HCT116 (cell line): ENCODE data around the gene OR2G6. TPM values are rescaled to one million over a fixed set of nuclear protein-coding genes. Genes with fewer than 3 reads are reported as not detected.
"Not testable (repeated sequence)": the region's sequence is repeated elsewhere in the genome, so short reads cannot be mapped to it uniquely, and the experiment has no call there.

Source experiments
- ATAC-seq: fragments of 200-7000 bp; cut with Tn5 transposase; 2 replicates; pipeline ENCODE4 v1.9.1; 2020; ENCODE audit warnings: mild to moderate bottlenecking, moderate library complexity
- BruUV-seq: library from RNA; stranded (reverse); fragments of 400-500 nt; replicated peaks from 2 replicates; lab custom pipeline; 2021; lab: Mats Ljungman, UMichigan
- CTCF ChIA-PET: fragments of 300-600 bp; sonication (Branson Sonifier 250); formaldehyde crosslinking; loops from one replicate; lab custom pipeline; 2021; ENCODE audit warnings: antibody characterized with exemption; lab: Charles Lee
- POLR2A ChIA-PET: fragments of 300-600, 350-600 bp; sonication (Branson Sonifier 250); formaldehyde crosslinking; loops from one replicate; lab custom pipeline; 2021; ENCODE audit warnings: antibody characterized with exemption; lab: Charles Lee
- RAD21 ChIA-PET, 2 experiments: fragments of 300-600 bp; sonication (Branson Sonifier 250); formaldehyde crosslinking; loops; one replicate each; lab custom pipeline; 2023; ENCODE audit warnings: low total read pairs in 2 of 2; ENCODE audit not compliant: uncharacterized antibody in 2 of 2, unreplicated experiment in 2 of 2, low non-redundant PET in 1 of 2; lab: Charles Lee
- DNase-seq: peaks from one replicate; pipeline ENCODE4 v3.0.0-alpha.2; 2010; ENCODE audit warnings: low read depth, low spot score
- H2AFZ ChIP-seq: fragments of 200-600 bp; shearing (Covaris generic), sonication (generic); 2 replicates; pipeline ENCODE4 v1.6.1; 2017; ENCODE audit warnings: low read depth, mixed run types, mixed read lengths, antibody characterized with exemption, low read length; ENCODE audit not compliant: poor library complexity, severe bottlenecking
- H3K27ac ChIP-seq: 2 replicates; pipeline ENCODE4 v1.5.1; 2012; ENCODE audit warnings: low read depth, low read length
- H3K27me3 ChIP-seq: fragments of 200-600 bp; sonication (generic); 2 replicates; pipeline ENCODE4 v1.6.1; 2016; ENCODE audit warnings: mixed run types, low read length, mixed read lengths; ENCODE audit not compliant: insufficient read depth
- H3K36me3 ChIP-seq, 2 experiments: fragments of 200-500 bp in 1 of 2; fragments of 200-600 bp in 1 of 2; sonication (Bioruptor generic) in 1 of 2; sonication (generic) in 1 of 2; 2 replicates each; pipeline versions ENCODE4 v1.5.1 to v1.6.1; 2014 to 2016; ENCODE audit warnings: low read length in 2 of 2, inconsistent platforms in 1 of 2, mixed read lengths in 1 of 2, mixed run types in 1 of 2; ENCODE audit not compliant: insufficient read depth in 2 of 2, control insufficient read depth in 1 of 2
- H3K4me1 ChIP-seq, 2 experiments: fragments of 200-600 bp in 1 of 2; sonication (generic) in 1 of 2; 2 replicates each; pipeline versions ENCODE4 v1.5.1 to v1.6.1; 2012 to 2017; ENCODE audit warnings: low read length in 2 of 2, inconsistent platforms in 1 of 2, mild to moderate bottlenecking in 1 of 2, mixed read lengths in 1 of 2, mixed run types in 1 of 2, moderate library complexity in 1 of 2; ENCODE audit not compliant: insufficient read depth in 2 of 2, control insufficient read depth in 1 of 2
- H3K4me2 ChIP-seq: fragments of 200-600 bp; sonication (generic); 2 replicates; pipeline ENCODE4 v1.6.1; 2017; ENCODE audit warnings: mixed run types, low read length, mixed read lengths
- H3K4me3 ChIP-seq, 2 experiments: fragments of 200-600 bp in 1 of 2; sonication (generic) in 1 of 2; replicated peaks in 1 of 2; 2 replicates each; pipeline ENCODE4 v1.5.1; 2011 to 2016; ENCODE audit warnings: low read length in 2 of 2, control low read depth in 1 of 2, low read depth in 1 of 2, mild to moderate bottlenecking in 1 of 2, mixed read lengths in 1 of 2, mixed run types in 1 of 2
- H3K79me2 ChIP-seq: fragments of 200-600 bp; sonication (generic); 2 replicates; pipeline ENCODE4 v1.6.1; 2017; ENCODE audit warnings: mild to moderate bottlenecking, mixed run types, low read length, moderate library complexity, mixed read lengths; ENCODE audit not compliant: insufficient read depth
- H3K9ac ChIP-seq: fragments of 200-600 bp; sonication (generic); 2 replicates; pipeline ENCODE4 v1.6.1; 2016; ENCODE audit warnings: low read length, mixed read lengths
- H3K9me2 ChIP-seq: fragments of 200-600 bp; sonication (generic), shearing (Covaris generic); 2 replicates; pipeline ENCODE4 v1.6.1; 2017; ENCODE audit warnings: mixed run types, mild to moderate bottlenecking, moderate library complexity; ENCODE audit not compliant: insufficient read depth
- H3K9me3 ChIP-seq, 2 experiments: fragments of 200-500 bp in 1 of 2; fragments of 200-600 bp in 1 of 2; sonication (Bioruptor generic) in 1 of 2; sonication (generic) in 1 of 2; 2 replicates each; pipeline ENCODE4 v1.6.1; 2014 to 2017; ENCODE audit warnings: low read length in 2 of 2, mixed read lengths in 2 of 2, inconsistent platforms in 1 of 2, low read depth in 1 of 2, mild to moderate bottlenecking in 1 of 2, mixed run types in 1 of 2, moderate library complexity in 1 of 2; ENCODE audit not compliant: control insufficient read depth in 1 of 2, insufficient read depth in 1 of 2
- H4K20me1 ChIP-seq: fragments of 200-600 bp; sonication (generic), shearing (Covaris generic); 2 replicates; pipeline ENCODE4 v1.6.1; 2017; ENCODE audit warnings: mixed run types, mild to moderate bottlenecking, moderate library complexity; ENCODE audit not compliant: insufficient read depth
- EZH2phosphoT487 ChIP-seq: fragments of 200-600 bp; IDR thresholded peaks from 2 replicates; pipeline ENCODE4 v1.6.1; 2018; ENCODE audit warnings: antibody characterized with exemption, borderline replicate concordance
- intact Hi-C: fragments of 100-400 bp; cut with micrococcal nuclease; formaldehyde crosslinking; loops from 2 replicates; pipeline ENCODE4 v1.10.0; 2022
- total RNA-seq: library from RNA; stranded (reverse); gene quantifications from one replicate; pipeline ENCODE4 v1.2.1, GENCODE V29; 2021; ENCODE audit not compliant: unreplicated experiment

Gene OR2G6
- total RNA-seq, 1 experiment from 2014 or later: not detected

- H3K27me3 ChIP-seq, H3K4me3 ChIP-seq, DNase-seq, H4K20me1 ChIP-seq, BruUV-seq, intact Hi-C loops, H2AFZ ChIP-seq, H3K9me2 ChIP-seq, ATAC-seq, H3K4me1 ChIP-seq, H3K9me3 ChIP-seq, CTCF ChIA-PET, H3K4me2 ChIP-seq, H3K9ac ChIP-seq, H3K27ac ChIP-seq, RAD21 ChIA-PET, H3K79me2 ChIP-seq, POLR2A ChIA-PET, H3K36me3 ChIP-seq: not testable (repeated sequence)
Observed at GRCh38 chr1:248573856-248574255, 66.0 kb downstream of the OR2G6 start.

GRCh38 chr1:248574657-248575056, 66.8 kb downstream of the OR2G6 start, which contains the start of gene OR2T34:
TSS of gene OR2T34 (minus strand) at chr1:248574757. CDS start at chr1:248574757, 0 bp downstream.
- intact Hi-C loops, H3K79me2 ChIP-seq, RAD21 ChIA-PET, H3K27ac ChIP-seq, BruUV-seq, DNase-seq, POLR2A ChIA-PET, H3K4me1 ChIP-seq, H3K4me3 ChIP-seq, H2AFZ ChIP-seq, H3K9me2 ChIP-seq, CTCF ChIA-PET, H4K20me1 ChIP-seq, H3K27me3 ChIP-seq, H3K9ac ChIP-seq, H3K36me3 ChIP-seq, H3K4me2 ChIP-seq, ATAC-seq, H3K9me3 ChIP-seq: not testable (repeated sequence)

DNA sequence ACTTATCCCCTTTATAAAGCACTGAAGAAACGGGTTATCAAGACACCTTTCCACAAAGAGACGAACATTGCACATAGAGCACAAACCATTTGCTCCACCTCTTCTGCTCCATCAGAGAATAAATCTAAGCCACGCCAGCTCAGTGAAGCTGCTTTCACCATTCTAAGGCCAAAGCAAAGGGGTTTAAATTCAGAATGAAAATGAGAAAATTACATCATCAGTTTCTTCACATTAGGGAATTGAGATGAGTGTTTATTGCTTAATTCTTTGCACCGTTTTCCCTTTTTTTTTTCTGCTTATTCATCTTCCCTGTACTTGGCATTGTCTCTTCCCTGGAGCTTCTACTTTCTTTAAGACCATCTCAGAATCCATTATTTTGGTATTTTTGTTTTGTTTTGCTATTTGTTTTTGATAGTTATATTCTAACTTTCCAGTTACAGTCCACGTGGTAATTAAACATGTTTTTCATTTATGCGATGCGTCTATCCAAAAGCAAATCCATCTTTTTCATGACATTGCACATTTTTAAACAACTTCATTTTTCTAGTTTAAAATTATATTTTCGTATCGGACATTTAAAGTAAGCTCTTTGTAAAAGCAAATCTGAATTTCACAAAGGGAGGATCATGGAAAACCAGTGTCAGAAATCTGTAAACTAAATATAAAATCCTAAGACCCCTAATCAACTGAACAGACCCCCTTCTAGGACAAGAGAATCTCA, 68.5 kb downstream of the OR2G6 start:
- TF ChIP-seq EZH2phosphoT487: no peak
- TF ChIP-seq, all 23 proteins: peak for 0
- Histone ChIP-seq H3K9me3 (no peaks in the 10 kb centered on the region), H3K27me3 (no peaks in the 10 kb centered on the region), H3K9me2 (no peaks in the 10 kb centered on the region), H2AFZ (no peak overlapping the region), H4K20me1 (no peaks in the 10 kb centered on the region), H3K9ac (no peak overlapping the region), H3K36me3 (no peaks in the 10 kb centered on the region), H3K79me2 (no peaks in the 10 kb centered on the region), H3K27ac (no peak overlapping the region), H3K4me1 (no peaks in the 10 kb centered on the region), H3K4me3 (no peak overlapping the region), H3K4me2 (no peak overlapping the region)
- CTCF ChIA-PET: no interaction called here
- DNase-seq (no peak), ATAC-seq (no peak)
- BruUV-seq: no TSS peak
- POLR2A ChIA-PET: no interaction called here
- intact Hi-C loops: no loop called here
- RAD21 ChIA-PET: no interaction called here

Other genes starting within 250 kb of the OR2G6 start
- not detected for gene OR2T33, start 230.1 kb upstream of the OR2G6 start, total RNA-seq
- not detected for gene OR2T12, start 204.6 kb upstream of the OR2G6 start, total RNA-seq
- gene OR2M7, start 183.5 kb upstream of the OR2G6 start, total RNA-seq: not detected
- gene OR14C36, start 159.3 kb upstream of the OR2G6 start, total RNA-seq: not detected
- gene OR2T4, start 146.4 kb upstream of the OR2G6 start, total RNA-seq: not detected
- not detected for gene OR2T6, start 132.3 kb upstream of the OR2G6 start, total RNA-seq
- gene OR2T1, start 105.0 kb upstream of the OR2G6 start, total RNA-seq: not detected
- not detected for gene OR2T2, start 62.4 kb upstream of the OR2G6 start, total RNA-seq
- gene OR2T3, start 34.7 kb upstream of the OR2G6 start, total RNA-seq: not detected
- not detected for gene OR2T5, start 19.5 kb upstream of the OR2G6 start, total RNA-seq
- not detected for gene OR2T29, start 54.7 kb downstream of the OR2G6 start, total RNA-seq
- not detected for gene OR2T34, start 66.7 kb downstream of the OR2G6 start, total RNA-seq
- gene OR2T10, start 89.6 kb downstream of the OR2G6 start, total RNA-seq: not detected
- not detected for gene OR2T11, start 127.0 kb downstream of the OR2G6 start, total RNA-seq
- not detected for gene OR2T35, start 137.2 kb downstream of the OR2G6 start, total RNA-seq
- gene OR2T27, start 147.5 kb downstream of the OR2G6 start, total RNA-seq: not detected
- not detected for gene OR14I1, start 194.7 kb downstream of the OR2G6 start, total RNA-seq
- gene LYPD8, start 247.7 kb downstream of the OR2G6 start, total RNA-seq: not detected